D721Med (cell line): ENCODE data around the gene MAD1L1.

Experiments used
- DNase-seq: peaks from one replicate; pipeline ENCODE4 v3.0.0; 2011; ENCODE audit warnings: low spot score; ENCODE audit not compliant: insufficient read length
- FAIRE-seq: peaks from 2 replicates; lab custom pipeline; 2011; peaks lifted over from hg19 to GRCh38; lab: Jason Lieb, UNC
- CTCF ChIP-seq: IDR thresholded peaks from 2 replicates; pipeline ENCODE4 v1.5.1; 2012; ENCODE audit warnings: mild to moderate bottlenecking, control low read depth; ENCODE audit not compliant: insufficient read depth; ENCODE audit errors: missing control alignments

Gene MAD1L1

GRCh38 chr7:1787241-1787640 is 445.5 kb downstream of the MAD1L1 start:
- DNase-seq (no peak), FAIRE-seq (no peak)
- TF ChIP-seq CTCF, result no peak

GRCh38 chr7:1785839-1786238 is 446.9 kb downstream of the MAD1L1 start:
- no peak for FAIRE-seq
- no peak for TF ChIP-seq CTCF

GRCh38 chr7:1781369-1781768 is 451.4 kb downstream of the MAD1L1 start:
- TF ChIP-seq CTCF, result no peak
- FAIRE-seq (no peak), DNase-seq (no peak)

More at GRCh38 chr7:1785839-1786238, 446.9 kb downstream of the MAD1L1 start:
- DNase-seq, result no peak

DNA sequence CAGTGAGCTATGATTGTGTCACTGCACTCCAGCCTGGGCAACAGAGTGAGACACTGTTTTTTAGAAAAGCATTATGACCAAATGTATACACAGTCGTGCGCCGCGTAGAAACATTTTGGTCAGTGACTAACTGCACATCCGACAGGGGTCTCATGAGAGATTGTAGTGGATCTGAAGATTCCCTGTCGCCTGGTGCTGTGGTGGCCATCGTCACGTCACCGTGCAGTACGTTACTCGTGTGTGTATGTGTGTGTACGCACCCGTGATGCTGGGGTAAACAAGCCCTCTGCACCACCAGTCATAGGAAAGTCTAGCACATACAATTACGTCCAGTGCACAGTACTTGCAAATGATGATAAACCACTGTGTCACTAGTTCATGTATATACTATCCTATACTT is 453.3 kb downstream of the MAD1L1 start:
- FAIRE-seq (no peak), DNase-seq (no peak)
- TF ChIP-seq CTCF, result no peak

DNA sequence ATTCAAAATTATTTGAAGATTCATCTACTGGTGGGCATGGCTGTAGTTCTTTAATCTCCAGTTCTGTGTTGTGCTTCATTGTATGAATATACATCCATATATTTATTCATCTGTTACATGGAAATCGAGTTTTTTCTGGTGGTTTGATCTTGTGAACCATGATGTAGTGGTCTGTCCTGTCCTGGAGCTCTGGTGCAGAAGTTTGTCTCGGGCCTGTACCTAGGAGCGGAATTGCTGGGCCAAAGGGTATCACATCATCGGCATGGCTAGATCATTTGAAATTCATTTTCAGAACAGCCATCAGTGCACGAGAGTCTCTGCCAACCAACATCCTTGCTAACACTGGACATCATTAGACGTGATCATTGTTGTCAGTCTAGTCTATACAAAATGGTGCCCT is 455.6 kb downstream of the MAD1L1 start:
- no peak for DNase-seq
- TF ChIP-seq CTCF, result no peak
- no peak for FAIRE-seq

- FAIRE-seq (no peak), DNase-seq (no peak)
- TF ChIP-seq CTCF, result no peak
Measured at GRCh38 chr7:1775389-1775788, 457.4 kb downstream of the MAD1L1 start.

- no peak for DNase-seq
- TF ChIP-seq CTCF, result no peak
- FAIRE-seq, result no peak
Measured at GRCh38 chr7:1770331-1770730, 462.4 kb downstream of the MAD1L1 start.
